BLaER1 (cell line): Measurements from ENCODE around the gene FTCD.
"Not testable (repeated sequence)": the region's sequence is repeated elsewhere in the genome, so short reads cannot be mapped to it uniquely, and the experiment has no call there.

Source experiments
- H3K27ac ChIP-seq: shearing (Covaris generic); formaldehyde crosslinking; 2 replicates; pipeline ENCODE4 v1.8.1; 2022
- H3K27me3 ChIP-seq: shearing (Covaris generic); formaldehyde crosslinking; 2 replicates; pipeline ENCODE4 v1.8.1; 2022
- H3K36me3 ChIP-seq: shearing (Covaris generic); formaldehyde crosslinking; 2 replicates; pipeline ENCODE4 v1.8.1; 2022
- H3K4me1 ChIP-seq: shearing (Covaris generic); formaldehyde crosslinking; 2 replicates; pipeline ENCODE4 v1.8.1; 2022
- H3K4me2 ChIP-seq: shearing (Covaris generic); formaldehyde crosslinking; 2 replicates; pipeline ENCODE4 v1.8.1; 2022
- H3K4me3 ChIP-seq: shearing (Covaris generic); formaldehyde crosslinking; 2 replicates; pipeline ENCODE4 v1.8.1; 2022
- H3K9ac ChIP-seq: shearing (Covaris generic); formaldehyde crosslinking; 2 replicates; pipeline ENCODE4 v1.8.1; 2022
- H3K9me3 ChIP-seq: shearing (Covaris generic); formaldehyde crosslinking; 2 replicates; pipeline ENCODE4 v1.8.1; 2022
- H4K20me1 ChIP-seq: shearing (Covaris generic); formaldehyde crosslinking; 2 replicates; pipeline ENCODE4 v1.8.1; 2022
- Cebpa-rat ChIP-seq: shearing (Covaris generic); IDR thresholded peaks from 2 replicates; pipeline ENCODE4 v1.8.1; 2022

The FTCD gene

DNA sequence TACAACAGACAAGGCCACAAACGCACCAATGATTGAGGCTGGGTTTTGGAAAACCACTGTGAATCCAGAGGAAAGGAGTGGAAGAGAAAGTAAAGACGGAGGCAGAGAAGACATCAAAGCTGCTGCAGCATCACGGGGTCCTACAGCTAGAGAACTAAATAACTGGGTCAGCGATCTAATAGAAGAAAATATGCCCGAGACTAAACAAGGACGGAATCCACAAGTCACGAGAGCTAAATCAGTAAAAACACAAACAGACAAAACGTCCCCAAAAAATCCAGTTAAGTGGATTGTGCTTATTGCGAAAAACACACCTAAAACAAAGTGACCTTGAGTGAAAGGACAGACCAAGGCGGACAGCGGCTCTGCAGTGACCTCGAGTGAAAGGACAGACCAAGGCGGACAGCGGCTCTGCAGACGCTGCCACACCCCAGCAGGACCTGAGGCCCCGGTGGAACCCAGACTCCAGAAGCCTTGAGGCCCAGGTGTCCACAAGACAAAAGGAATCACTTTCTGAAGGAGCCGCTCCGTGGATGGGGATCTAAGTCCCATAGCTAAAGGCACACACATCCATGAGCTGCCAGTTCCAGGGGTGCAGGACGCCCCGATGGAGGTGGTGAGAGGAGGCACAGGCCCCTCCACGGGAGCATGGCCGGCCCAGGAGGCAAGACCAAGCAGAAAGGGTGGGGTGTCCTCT lies 6.0 kb downstream of the FTCD start:
- H4K20me1 ChIP-seq = no peaks in the 10 kb centered on the region
- TF ChIP-seq Cebpa-rat = no peak
- H3K4me1 ChIP-seq = peaks cover 25% of the 10 kb centered on the region
- H3K36me3 ChIP-seq = no peaks in the 10 kb centered on the region
- no peak overlapping the region for H3K4me2 ChIP-seq
- no peak overlapping the region for H3K4me3 ChIP-seq
- H3K27me3 ChIP-seq = no peaks in the 10 kb centered on the region
- no peak overlapping the region for H3K27ac ChIP-seq
- no peaks in the 10 kb centered on the region for H3K9me3 ChIP-seq
- no peak overlapping the region for H3K9ac ChIP-seq

DNA sequence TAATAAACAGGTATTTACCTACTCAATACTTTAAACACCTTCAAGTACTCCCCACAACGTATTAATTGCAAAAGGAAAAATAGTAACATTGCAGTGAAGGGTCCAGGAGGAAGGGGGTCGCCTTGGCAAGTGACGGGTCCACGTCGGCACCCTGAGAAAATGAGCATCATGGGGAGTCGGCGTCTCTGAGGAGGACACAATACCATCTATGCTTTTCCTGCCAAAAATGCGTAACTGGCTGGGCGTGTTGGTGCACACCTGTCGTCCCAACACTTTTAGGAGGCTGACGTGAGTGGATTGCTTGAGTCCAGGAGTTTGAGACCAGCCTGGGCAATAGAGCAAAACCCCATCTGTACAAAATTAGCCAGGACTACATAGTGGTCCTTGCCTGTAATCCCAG lies 7.3 kb downstream of the FTCD start:
- H3K4me3 ChIP-seq = no peak overlapping the region
- H3K9me3 ChIP-seq = no peaks in the 10 kb centered on the region
- no peaks in the 10 kb centered on the region for H3K36me3 ChIP-seq
- H3K27me3 ChIP-seq = no peaks in the 10 kb centered on the region
- no peak for TF ChIP-seq Cebpa-rat
- no peak overlapping the region for H3K9ac ChIP-seq
- H3K27ac ChIP-seq = no peak overlapping the region
- no peaks in the 10 kb centered on the region for H4K20me1 ChIP-seq
- no peak overlapping the region for H3K4me2 ChIP-seq
- H3K4me1 ChIP-seq = peaks cover 31% of the 10 kb centered on the region

DNA sequence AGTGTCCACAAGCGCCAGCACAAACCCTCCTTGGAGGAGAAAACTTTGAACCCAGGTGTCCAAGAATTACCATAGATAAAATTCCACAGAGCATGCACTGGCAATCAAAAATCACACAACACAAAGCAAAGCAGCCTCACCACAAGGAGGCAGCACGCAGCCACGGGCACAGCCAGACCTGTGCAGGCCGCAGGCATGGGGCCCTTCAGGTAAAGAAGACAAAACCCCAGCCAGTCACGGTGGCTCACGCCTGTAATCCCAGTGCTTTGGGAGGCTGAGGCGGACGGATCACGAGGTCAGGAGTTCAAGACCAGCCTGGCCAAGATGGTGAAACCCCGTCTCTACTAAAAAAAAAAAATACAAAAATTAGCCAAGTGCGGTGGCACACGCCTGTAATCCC lies 8.0 kb downstream of the FTCD start:
- not testable (repeated sequence) for H3K36me3 ChIP-seq, H3K9ac ChIP-seq, H3K9me3 ChIP-seq, H4K20me1 ChIP-seq, H3K27me3 ChIP-seq, H3K4me3 ChIP-seq, H3K27ac ChIP-seq
- peaks cover 32% of the 10 kb centered on the region for H3K4me1 ChIP-seq
- H3K4me2 ChIP-seq = peak overlapping the region; percentile 77

DNA sequence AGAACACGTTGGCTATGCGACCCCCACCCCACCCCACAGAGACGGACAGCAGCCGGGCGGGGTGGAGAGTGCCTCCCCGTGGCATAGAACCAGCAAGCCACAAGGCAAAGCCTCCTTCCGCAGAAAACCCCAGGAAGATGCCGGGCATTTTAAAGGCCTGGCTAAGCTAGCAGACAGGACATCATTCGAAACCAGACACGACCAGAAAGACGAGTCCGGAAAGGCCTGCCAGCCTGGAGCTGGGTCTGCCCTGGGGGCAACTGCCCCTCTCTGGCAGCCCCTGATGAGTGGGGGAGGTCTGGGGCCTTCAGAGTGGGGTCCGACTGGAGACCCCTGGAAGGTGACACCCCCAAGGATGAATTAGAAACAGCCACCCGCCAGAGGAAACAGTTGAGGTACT lies 8.5 kb downstream of the FTCD start:
- H4K20me1 ChIP-seq = no peaks in the 10 kb centered on the region
- H3K4me3 ChIP-seq = no peak overlapping the region
- H3K4me1 ChIP-seq = peaks cover 37% of the 10 kb centered on the region
- no peak overlapping the region for H3K27ac ChIP-seq
- H3K9me3 ChIP-seq = peaks cover 9% of the 10 kb centered on the region
- no peaks in the 10 kb centered on the region for H3K27me3 ChIP-seq
- H3K9ac ChIP-seq = 0 out of 2 replicates have a peak overlapping the region, but pooled peaks have one; percentile 35
- H3K36me3 ChIP-seq = no peaks in the 10 kb centered on the region
- TF ChIP-seq Cebpa-rat = no peak
- H3K4me2 ChIP-seq = peak overlapping the region; percentile 77

DNA sequence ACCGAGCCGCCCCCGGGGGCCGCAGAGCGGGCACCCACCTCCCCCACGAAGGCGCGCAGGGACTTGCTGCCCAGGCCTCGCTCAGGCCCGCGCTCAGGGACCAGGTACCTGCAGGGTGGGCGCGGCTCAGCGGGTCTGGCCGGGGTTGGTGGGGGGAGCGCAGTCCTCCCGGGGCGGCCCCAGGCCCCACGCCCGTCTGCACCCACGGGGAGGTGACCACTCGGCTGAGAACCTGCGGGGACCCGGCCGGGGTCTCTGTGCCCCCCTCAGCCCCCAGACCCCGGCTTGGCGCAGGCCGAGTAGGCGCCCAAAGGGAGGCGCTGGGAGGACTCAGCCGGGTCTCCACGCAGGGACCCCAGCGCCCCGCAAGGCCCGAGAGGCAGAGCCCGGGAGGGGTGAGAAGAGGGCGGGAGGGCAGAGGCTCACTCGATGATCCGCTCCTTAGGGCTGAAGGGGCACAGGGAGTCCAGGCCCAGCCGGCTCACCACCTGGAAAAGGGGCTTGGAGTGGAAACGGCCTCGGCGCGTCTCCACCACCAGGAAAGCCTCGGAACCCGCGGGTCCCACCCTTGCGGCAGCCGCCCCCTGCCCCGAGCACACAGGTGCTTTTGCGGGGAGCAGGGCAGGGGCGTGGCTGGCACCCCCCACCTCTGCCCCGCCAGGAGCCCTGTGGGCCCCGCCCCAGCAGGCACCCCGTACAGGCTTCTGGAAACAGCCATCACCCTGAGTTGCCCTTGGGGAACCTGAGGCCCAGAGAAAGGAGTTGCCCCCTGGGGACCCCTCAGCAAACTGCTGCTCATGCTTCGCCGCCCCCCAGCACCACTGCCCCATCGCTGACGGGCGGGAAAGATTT lies 9.3 kb downstream of the FTCD start:
- H3K9me3 ChIP-seq = peaks cover 10% of the 10 kb centered on the region
- H3K4me1 ChIP-seq = peaks cover 45% of the 10 kb centered on the region
- no peaks in the 10 kb centered on the region for H3K27me3 ChIP-seq
- H3K9ac ChIP-seq = 0 out of 2 replicates have a peak overlapping the region, but pooled peaks have one; percentile 35
- H3K4me2 ChIP-seq = peak overlapping the region; percentile 77
- H3K36me3 ChIP-seq = no peaks in the 10 kb centered on the region
- peak overlapping the region; percentile 53 for H3K27ac ChIP-seq
- H4K20me1 ChIP-seq = no peaks in the 10 kb centered on the region
- TF ChIP-seq Cebpa-rat = no peak
- H3K4me3 ChIP-seq = no peak overlapping the region

DNA sequence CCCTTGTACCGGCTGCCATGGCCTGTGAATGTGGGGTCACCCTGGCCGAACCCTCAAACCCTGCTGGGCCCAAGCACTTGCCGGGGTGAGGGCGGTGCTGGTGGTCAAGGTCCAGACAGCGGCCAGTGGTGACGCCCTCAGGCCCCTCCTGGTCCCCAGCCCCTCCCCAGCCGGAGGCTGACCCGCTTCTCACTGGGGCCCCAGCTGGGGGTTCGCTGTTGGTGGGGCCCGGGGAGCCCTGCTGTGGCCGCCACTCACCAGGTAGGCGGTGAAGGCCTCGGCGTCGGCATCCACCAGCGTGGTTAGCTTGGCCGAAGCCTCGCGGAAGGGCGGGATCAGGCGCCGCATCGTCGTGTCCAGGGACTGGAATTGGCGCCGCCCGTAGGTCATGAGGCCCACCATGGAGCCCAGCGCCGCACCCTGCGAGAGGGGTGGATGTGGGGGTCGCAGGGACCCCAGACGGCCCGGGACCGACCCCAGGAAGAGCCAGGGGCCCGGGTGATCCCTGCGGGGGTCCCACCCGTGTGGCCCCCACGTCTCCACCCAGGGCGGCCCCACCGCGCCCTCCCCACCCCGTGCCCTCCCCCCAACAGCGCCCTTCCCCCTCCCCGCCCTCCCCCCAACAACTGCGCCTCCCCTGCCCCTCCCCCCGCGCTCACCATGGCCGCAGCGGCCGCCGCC lies 10.1 kb downstream of the FTCD start:
- Histone ChIP-seq H3K27ac (0 out of 2 replicates have a peak overlapping the region, but pooled peaks have one; percentile 38), H3K4me2 (peak overlapping the region; percentile 34; the same call in 1 of the 2 replicates)
- TF ChIP-seq Cebpa-rat = no peak

DNA sequence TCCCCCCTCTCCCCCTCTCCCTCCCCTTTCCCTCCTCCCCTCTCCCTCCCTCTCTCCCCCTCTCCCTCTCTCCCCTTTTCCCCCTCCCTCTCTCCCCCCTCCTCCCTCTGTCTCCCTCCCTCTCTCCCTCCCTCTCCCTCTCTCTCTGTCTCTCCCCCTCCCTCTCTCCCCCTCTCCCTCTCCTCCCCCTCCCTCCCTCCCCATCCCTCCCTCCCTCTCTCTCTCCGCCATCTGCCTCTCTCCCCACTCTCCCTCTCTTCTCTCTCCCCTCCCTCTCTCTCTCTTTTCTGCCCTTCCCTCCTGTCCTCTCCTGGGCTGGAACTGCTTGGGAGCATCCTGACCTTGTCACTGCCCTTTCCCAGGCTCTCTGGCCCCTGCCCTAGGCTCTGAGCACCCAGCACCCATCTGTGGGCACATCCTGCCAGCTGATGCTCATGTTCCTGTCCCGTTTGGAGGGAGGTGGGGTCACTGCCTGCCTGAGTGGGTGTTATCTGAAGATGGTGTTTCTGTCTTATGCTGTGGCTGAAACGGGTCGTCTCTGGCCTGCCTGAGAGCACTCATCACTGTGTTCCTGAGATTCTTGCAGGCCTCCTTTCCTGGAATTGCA lies 10.8 kb downstream of the FTCD start:
- Histone ChIP-seq H3K4me3 (no peak overlapping the region), H3K4me2 (peak overlapping the region; percentile 34; the same call in 1 of the 2 replicates), H3K27me3 (no peaks in the 10 kb centered on the region), H3K4me1 (peaks cover 52% of the 10 kb centered on the region), H3K36me3 (no peaks in the 10 kb centered on the region), H3K9ac (no peak overlapping the region), H3K27ac (0 out of 2 replicates have a peak overlapping the region, but pooled peaks have one; percentile 38), H3K9me3 (peaks cover 10% of the 10 kb centered on the region), H4K20me1 (no peaks in the 10 kb centered on the region)
- no peak for TF ChIP-seq Cebpa-rat

More for the DNA sequence above, 10.1 kb downstream of the FTCD start:
- Histone ChIP-seq H3K9ac (no peak overlapping the region), H3K27me3 (no peaks in the 10 kb centered on the region), H3K4me1 (peaks cover 52% of the 10 kb centered on the region), H3K9me3 (peaks cover 10% of the 10 kb centered on the region), H3K4me3 (no peak overlapping the region), H4K20me1 (no peaks in the 10 kb centered on the region), H3K36me3 (no peaks in the 10 kb centered on the region)

DNA sequence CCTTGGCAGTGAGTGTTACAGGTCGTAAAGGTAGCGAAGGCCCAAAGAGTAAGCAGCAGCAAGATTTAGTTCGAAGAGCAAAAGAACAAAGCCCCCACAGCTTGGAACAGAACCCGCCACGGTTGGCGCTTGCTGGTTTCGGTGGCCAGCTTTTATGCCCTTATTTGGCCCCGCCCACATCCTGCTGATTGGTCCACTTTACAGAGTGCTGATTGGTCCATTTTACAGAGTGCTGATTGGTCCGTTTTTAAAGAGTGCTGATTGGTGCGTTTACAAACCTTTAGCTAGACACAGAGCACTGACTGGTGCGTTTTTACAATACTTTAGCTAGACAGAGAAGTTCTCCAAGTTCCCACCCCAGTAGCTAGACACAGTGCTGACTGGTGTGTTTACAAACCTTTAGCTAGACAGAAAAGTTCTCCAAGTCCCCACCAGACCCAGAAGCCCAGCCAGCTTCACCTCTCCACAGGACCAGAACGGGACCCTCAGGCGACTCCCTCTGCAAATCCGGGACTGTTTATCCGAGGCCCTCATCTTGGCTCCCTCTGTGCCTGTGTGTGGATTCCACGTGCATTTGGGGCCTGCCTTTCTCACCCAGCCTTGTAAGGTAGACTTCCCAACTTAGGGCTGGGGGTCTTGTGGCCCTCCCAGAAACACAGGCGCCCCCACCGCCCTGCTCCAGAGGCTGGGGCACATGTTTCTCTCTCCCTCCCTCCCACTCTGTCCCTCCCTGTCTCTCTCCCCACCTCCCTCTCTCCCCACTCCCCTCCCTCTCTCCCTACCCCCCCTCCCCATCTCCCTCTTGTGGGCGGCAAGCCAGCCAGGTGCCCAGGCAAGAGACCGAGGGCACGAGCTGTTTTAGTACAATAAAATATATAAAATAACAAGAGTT lies 12.6 kb downstream of the FTCD start:
- H3K36me3 ChIP-seq = no peaks in the 10 kb centered on the region
- H3K27ac ChIP-seq = no peak overlapping the region
- no peaks in the 10 kb centered on the region for H4K20me1 ChIP-seq
- no peak for TF ChIP-seq Cebpa-rat
- peaks cover 52% of the 10 kb centered on the region for H3K4me1 ChIP-seq
- H3K4me2 ChIP-seq = peak overlapping the region; percentile 82
- no peak overlapping the region for H3K4me3 ChIP-seq
- no peak overlapping the region for H3K9ac ChIP-seq
- no peaks in the 10 kb centered on the region for H3K27me3 ChIP-seq
- peaks cover 10% of the 10 kb centered on the region for H3K9me3 ChIP-seq
